GM18498 (cell line): ENCODE measurements around the gene NAA80.
"Not testable (repeated sequence)": the region's sequence is repeated elsewhere in the genome, so short reads cannot be mapped to it uniquely, and the experiment has no call there.

ENCODE experiments used
- ATAC-seq: cut with Tn5 transposase; IDR thresholded peaks from one replicate; pipeline ENCODE4 v1.9.1; 2021; ENCODE audit warnings: mild to moderate bottlenecking, moderate library complexity; ENCODE audit not compliant: unreplicated experiment

Gene NAA80

DNA sequence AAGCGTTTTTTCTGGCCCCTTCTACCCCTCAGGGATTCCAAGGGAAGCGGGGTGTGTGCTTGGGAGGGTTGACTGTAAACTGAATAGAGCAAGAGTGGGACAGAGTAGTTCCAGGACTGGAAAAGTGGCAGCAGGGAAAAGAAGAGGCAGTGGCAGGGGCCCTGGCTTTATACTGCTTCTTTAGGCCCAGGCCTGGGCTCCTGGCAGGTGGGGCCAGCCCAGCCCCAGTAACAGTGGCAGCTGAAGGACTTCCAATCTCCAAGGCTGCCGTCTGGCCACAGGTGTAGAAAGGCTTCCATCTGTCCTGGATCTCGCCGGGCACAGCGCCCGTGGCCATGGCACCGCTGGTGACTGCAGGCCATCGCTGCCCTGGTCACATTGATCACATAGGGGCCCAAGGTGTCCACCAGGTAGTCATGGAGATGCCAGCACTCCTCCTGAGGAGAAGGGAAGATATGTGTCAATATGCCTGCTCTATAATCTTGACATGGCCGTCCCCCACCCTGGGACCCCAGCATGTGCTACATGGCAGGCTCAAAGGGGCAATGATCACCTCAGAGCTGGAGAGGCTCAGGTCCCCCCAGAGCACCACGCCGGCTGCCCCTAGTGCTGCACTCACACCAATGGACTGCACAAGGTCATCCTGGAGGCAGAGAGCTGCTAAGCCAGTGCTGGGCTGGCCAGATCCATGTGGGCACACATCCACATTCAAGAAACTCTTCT lies 6.0 kb downstream of the NAA80 start:
- ATAC-seq, result no peak

DNA sequence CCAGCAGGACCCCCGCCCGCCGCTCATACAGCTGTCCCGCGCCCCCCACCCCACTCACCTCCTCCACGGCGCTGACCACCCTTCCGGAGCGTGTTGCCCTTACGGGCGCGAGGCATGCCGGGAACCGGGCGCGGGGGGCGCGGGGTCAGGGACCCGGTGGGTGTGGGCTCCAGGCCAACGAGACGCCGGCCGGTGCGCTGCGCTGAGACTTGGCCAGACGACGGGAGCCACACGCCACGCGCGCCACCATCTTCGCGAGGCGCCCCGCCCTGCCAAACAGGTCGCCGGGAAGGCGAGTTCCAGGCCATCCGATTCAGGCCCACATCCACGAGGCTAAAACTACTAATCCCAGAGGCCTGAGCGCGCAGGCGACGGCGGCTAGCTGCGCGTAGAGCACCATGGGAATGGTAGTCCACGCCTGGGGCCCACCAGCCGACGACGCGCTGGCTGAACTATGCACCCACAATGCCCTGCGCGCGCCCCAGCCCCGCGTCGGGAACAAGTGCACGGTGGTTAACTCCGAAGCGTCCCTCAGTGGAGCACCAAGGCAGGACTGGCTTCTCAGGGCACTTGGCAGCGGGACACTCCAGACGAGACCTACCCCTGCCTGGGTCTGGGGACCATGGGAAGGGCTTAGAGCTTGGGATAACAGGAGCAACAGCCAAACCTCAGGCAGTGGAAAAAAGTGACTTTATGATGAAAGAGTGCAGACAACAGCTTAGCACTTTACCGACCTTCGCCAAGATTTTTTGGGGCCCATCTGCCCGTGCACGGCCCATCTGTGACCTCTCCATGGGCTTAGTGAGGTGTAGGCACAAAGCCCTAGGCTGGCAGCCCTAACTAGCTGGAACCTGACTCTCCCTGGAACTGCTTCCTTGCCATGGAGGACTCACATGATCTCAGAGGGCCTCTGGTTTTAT lies 6.8 kb downstream of the NAA80 start, which contains the start of gene IFRD2:
TSS of gene IFRD2 (minus strand) at position 271 of the 920 bp plus-strand sequence. CDS start at position 116, 155 bp downstream.
- ATAC-seq, result peak; percentile 95

DNA sequence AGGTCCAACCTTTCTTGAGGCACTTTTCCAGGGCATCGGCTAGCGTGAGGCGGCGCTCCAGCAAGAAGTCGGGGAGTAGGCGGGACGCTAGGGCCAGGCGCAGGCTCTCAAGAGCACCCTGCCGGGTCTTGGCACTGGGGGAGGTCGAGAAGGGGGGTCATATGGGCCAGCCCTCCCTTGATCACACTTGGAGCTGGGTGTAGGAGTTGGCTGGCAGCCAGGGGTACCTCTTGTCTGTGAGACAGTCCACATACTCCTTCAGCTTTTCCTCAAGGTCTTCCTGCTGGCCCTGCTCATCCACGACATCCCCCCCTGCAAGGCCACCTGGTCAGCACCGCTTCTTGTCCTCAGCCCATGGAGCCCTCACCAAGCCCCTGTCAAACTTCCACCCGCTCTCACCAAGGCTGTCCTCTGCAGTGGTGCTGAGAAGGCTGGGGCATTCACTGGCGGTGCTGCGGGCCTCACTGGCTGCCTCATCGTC lies 9.0 kb downstream of the NAA80 start:
- ATAC-seq, result no peak

DNA sequence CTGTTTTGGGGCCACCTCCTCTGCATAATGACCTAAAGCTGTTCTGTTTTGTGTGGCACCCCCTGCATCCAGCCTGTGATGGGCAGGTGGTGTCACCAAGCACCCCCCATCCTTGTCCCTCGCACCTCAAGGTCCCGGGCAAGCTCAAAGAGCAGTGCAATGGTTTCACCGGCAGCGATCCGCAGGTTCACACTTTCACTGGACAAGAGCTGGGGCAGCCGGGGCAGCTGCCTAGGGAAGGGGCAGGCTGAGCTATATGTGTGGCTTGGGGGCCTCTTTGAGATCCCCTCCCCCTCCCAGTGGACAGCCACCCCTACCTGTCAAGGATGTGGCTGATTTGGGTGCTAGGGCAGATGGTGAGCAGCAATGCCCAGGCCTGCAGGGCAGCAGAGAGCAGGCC lies 10.1 kb downstream of the NAA80 start:
- ATAC-seq, result no peak

DNA sequence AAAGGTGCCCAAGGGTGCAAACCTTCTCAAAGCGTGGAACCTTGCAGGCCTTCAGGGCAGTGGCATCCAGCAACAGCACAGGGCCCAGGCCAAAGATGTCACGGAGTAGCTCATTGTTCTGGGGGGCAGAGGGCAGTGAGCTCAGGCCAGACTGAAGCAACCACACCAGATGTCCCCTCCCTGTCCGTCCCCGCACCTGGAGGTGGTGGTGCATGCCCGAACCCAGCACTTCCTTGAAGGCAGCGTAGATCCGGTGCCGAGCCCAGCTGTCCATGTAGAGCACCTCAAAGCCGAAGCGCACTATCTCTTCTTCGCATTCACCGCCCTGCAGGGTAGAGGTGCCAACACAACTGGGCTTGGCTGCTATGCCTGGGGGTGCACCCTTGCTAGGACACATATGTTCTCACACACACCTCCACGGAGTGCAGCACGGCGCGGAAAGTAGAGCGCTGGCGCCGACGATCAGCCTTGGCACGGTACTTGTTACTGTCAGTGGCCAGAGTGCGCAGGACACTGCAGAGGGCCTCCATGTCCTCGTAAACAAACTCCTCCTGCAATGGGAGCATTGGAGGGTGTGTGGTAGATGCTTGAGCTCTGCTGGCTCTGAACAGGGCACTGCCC lies 10.7 kb downstream of the NAA80 start:
- ATAC-seq, result no peak

DNA sequence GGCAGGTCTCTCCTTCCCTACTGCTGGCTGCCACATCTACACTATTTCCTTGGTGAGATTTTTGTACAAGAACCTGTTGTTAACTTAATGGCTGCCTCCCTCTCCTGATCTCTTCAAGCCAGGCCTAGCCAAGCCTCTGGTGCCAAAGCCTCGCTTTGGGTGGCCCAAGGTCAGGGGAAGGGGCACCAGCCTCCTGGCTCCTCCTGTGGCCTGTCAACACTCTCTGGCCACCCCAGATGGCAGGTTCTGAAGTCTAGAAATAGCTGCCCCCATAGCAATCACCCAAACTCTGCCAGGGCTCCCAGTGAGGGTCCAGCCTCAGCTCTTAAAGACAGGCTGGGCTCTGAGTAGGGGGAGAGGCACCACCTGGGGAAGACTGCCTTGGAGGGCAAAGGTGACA lies 11.9 kb downstream of the NAA80 start:
- no peak for ATAC-seq

DNA sequence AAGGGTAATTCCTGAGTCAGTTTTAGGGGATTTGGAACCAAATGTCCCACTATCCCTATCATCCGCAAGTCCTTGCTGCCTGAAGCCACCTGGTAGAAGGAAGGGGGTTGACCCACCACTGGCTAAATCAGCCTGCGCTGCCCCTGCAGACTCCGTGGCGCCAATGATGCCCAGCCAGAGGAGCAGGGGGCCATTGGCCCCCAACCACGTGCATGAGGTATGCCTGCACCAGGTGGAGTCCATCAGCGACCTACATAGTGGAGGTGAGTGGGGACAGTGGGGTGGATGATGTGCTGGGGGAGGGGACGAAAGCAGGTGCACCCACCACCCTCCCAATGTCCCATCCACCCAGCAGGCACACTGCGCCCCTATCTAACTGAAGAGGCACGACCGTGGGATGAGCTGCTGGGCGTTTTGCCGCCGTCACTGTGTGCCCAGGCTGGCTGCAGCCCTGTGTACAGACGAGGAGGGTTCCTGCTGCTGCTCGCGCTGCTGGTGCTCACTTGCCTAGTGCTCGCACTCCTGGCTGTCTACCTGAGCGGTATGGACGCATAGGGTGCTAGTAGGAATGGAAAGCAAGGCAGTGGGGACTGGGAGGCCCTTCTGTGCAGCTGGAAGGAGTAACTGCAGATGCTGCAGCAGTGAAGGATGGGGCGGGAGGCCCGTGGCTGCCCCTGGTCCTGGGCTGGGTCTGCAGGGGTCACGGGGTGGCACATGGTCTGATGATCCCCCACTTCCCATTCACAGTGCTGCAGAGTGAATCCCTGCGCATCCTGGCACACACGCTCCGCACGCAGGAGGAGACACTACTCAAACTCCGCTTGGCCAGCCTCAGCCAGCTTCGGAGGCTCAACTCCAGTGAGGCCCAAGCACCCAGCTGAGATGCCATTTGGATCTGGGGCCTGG lies 12.6 kb downstream of the NAA80 start:
- ATAC-seq, result no peak

DNA sequence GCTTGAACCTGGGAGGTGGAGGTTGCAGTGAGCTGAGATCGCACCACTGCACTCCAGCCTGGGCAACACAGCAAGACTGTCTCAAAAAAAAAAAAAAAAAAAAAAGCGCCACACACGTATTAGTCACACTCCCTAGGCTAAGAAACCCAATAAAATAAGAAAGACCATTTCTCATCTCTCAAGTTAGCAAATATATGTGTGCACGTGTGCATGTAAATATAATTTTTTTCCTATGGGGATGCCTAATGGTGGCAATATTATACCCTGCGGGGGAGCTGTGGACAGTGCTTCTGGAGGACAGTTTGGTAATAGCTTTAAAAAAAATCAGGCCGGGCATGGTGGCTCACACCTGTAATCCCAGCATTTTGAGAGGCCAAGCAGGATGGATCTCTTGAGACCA lies 15.1 kb downstream of the NAA80 start:
- not testable (repeated sequence) for ATAC-seq

DNA sequence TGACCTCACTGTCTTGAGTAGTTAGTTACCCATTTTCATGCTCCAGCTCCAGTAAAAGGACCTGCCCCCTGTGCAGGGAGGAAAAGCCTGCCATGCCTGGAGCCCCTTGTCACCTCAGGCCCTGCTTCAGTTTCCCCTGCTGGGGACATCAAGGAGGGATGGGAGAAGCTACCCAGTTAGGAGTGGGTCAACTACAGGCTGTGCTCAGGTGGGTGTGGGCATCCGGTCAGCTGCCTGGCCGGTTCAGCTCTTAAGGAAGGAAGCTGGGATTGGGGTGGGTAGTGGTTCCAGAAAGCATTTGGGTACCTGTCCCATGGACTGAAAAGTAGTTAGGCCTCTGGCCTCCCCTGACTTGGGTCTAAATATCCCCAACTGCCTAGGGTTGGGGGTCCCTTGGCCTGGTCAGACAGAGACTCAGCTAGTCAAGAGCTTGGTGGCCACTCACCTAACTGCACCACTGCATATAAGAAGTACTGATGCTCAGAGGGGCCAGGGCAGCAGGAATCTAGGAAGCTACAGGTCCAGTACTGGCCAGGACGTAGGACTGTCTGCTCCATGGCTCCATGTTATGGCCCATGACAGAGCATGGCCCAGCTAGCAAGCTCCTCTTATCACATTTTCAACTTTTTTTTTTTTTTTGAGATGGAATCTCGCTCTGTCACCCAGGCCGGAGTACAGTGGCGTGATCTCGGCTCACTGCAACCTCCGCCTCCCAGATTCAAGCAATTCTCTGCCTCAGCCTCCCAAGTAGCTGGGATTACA lies 19.8 kb downstream of the NAA80 start:
- no peak for ATAC-seq

DNA sequence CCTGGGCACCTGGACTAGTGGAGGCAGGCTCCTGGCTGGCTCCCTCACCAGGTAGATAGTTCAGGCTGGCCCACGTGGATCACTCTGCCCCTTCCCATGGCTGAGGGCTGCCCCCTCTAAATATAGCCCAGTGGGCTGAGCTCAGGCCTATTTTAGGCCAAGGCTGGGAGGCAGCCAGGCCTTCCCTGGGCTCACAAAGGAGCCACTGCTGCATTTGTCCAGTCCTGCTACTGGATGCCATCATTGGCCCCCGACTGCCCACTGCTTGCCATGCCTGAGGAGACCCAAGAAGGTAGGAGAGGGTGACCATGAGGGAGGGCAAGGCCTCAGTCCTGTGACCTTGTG lies 20.4 kb downstream of the NAA80 start, which contains the start of gene LSMEM2:
TSS of gene LSMEM2 (plus strand) at position 208 of the 345 bp plus-strand sequence. CDS start at position 235, 27 bp downstream.
- ATAC-seq, result no peak

DNA sequence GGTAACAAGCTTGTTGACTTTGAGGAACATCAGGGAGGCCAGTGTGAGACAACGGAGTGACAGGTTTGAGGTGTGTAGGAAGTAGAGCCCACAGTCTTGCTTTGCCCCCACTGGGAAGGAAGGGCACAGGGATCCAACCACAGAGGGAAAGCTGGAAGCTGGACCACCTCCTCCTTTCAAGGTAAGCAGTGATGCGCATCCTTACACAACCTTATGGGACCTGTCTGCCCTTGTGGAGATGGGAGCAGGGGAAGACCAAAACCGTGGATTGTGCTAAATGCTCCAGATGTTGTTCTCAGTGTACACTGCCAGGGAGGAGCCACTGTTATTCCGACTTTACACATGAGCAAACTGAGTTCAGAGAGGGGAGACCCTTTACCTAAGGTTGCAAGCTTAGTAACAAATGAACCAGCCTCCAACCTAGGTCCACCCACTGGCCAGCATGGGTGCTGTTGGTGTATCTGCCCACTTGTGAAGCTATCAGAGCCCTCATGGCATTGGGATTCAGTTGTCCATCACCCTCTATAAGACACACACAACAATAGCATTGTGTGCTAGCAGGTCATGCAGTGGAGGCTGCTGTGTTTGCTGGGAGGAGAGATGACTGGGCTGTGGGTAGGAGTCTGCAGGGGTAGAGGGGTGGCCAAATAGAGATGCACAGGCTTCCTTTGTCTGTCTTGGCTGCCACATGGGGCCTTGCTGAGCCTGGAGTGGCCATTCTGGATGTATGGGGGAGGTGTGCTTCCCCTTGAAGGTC lies 20.9 kb downstream of the NAA80 start:
- ATAC-seq, result no peak

DNA sequence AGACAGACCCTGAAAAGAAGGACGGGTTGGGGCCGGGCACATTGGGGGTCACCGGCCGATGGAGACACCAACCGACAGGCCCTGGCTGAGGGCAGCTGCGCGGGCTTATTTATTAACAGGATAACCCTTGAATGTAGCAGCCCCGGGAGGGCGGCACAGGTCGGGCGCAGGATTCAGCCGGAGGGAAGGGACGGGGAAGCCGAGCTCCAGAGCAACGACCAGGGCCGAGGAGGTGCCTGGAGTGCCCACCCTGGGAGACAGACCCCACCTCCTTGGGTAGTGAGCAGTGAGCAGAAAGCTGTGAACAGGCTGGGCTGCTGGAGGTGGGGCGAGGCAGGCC lies 22.5 kb downstream of the NAA80 start:
- ATAC-seq, result no peak

DNA sequence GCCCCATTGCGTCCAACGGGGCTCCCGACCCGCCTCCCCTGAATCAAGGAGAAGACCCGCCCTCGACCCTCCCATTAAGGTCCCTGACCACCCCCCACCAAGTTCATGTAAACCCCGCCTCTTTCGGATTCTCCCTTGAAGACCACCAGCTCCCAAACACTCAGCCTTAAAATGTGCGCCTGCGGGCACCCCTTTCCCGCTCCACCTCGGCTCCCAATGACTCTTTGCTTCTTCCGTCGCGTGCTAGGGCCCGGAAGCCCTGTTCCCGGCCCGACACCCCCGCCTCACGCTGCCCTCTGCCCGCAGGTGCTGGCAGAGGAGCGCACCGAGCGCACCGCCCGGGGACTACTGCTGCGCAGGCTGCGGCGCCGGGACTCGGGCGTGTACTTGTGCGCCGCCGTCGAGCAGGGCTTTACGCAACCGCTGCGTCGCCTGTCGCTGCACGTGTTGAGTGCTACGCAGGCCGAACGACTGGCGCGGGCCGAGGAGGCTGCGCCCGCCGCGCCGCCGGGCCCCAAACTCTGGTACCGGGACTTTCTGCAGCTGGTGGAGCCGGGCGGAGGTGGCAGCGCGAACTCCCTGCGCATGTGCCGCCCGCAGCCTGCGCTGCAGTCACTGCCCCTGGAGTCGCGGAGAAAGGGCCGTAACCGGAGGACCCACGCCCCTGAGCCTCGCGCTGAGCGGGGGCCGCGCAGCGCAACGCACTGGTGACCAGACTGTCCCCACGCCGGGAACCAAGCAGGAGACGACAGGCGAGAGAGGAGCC lies 23.0 kb downstream of the NAA80 start:
- ATAC-seq, result no peak

DNA sequence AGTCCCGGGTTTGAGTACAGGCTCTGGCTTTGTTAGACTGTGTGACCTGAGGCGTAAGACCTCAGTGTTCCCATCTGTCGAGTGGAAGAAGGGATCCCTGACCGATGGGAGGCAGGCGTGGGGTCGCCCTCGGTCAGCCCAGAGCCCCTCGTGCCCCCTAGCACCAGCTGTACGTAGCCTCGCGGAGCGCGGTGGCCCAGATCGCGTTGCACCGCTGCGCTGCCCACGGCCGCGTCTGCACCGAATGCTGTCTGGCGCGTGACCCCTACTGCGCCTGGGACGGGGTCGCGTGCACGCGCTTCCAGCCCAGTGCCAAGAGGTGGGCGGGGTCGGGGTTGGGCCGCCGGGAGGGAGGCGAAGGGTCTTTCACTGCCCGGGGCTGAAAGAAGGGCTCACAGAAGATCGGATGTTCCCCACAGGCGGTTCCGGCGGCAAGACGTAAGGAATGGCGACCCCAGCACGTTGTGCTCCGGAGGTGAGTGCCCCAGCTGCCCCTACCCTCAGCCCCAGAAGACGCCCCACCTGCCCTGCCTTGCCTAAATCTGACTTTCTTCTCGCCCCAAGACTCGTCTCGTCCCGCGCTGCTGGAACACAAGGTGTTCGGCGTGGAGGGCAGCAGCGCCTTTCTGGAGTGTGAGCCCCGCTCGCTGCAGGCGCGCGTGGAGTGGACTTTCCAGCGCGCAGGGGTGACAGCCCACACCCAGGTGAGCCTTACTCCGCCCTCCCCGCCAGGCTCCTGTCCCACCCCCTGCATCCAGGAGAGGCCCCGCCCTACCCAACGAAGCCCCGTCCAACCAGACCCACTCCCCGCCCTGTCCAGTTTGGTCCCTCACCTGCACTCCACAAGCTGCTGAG lies 23.8 kb downstream of the NAA80 start:
- no peak for ATAC-seq

DNA sequence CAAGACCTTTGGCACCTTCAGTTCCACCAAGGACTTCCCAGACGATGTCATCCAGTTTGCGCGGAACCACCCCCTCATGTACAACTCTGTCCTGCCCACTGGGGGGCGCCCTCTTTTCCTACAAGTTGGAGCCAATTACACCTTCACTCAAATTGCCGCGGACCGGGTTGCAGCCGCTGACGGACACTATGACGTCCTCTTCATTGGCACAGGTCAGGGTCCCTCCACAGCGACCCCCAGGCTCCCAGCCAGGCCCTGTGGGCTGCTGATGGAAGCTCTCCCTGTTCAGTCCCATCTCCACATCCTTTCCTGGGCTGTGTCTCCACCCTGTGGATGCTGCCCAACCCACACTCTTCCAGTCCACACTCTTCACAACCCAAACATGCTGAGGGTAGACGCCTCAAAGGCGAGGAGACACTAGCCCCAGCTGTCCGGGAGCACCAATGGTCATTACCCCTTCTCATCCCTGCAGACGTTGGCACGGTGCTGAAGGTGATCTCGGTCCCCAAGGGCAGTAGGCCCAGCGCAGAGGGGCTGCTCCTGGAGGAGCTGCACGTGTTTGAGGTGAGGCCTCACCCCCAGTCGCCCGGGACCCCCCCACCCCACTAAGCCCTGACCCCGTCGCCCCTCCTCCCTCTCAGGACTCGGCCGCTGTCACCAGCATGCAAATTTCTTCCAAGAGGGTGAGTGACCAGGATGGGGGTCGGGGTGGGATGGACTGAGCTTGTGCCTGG lies 24.7 kb downstream of the NAA80 start:
- ATAC-seq, result no peak

DNA sequence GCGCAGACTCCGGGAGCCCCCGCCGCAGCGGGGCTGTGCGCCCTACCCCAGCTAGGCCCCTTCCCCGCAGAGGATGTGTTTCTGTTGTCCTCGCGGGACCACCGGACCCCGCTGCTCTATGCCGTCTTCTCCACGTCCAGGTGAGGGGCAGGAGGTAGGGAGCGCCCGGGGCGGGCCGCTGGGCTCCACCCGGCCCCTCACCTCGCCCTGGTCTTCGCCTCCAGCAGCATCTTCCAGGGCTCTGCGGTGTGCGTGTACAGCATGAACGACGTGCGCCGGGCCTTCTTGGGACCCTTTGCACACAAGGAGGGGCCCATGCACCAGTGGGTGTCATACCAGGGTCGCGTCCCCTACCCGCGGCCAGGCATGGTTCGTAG lies 25.5 kb downstream of the NAA80 start:
- no peak for ATAC-seq
